ENCODE data around the gene JAZF1. TPM values are rescaled to one million over a fixed set of nuclear protein-coding genes. Genes with fewer than 3 reads are reported as not detected.
"Not testable (repeated sequence)": the region's sequence is repeated elsewhere in the genome, so short reads cannot be mapped to it uniquely, and the experiment has no call there.

The JAZF1 gene
- total and polyA plus RNA-seq, 4 donors = 13.5 to 38.8 (median 21.3) TPM

DNA sequence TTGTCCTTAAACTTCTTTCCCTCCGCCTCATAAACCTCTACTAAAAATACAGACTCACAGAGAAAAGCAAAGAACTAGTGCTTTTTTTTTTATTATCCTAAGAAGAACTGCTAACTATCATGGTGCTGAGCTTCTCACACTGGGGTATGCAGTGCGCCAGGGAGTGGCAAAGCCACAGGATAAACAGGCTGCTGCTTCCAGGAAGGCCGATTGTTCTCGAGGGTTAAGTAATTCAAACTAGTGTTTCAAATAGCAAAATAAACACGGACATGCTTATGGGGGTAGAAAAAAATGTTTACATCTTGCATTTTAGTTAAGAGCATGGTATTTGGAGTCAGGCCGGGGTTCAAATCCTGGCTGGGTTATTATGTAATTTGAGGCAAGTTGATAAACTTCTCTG, 283.6 kb downstream of the JAZF1 start:
- 81 to 85% methylated on average over 6 of the region's 6 CpGs for WGBS, 2 donors
- H3K4me1 ChIP-seq (ENCODE audit: control insufficient read depth in 1 of 2, insufficient read depth in 2 of 2, low read length in 2 of 2) = no peaks in the 10 kb centered on the region
- H3K9me3 ChIP-seq (ENCODE audit: control insufficient read depth, low read length) = no peaks in the 10 kb centered on the region
- H3K36me3 ChIP-seq (ENCODE audit: control insufficient read depth in 1 of 2, insufficient read depth in 2 of 2, low read length in 1 of 2) = peaks cover 0 to 3% of the 10 kb centered on the region in 2 donors
- ATAC-seq (ENCODE audit: low FRiP score) (no peak), DNase-seq (no peak)
- intact Hi-C loops (cut with DNase I) = no loop called here
- no peak overlapping the region for H3K4me3 ChIP-seq (ENCODE audit: low read length in 2 of 2)
- H3K27ac ChIP-seq (ENCODE audit: low read depth in 1 of 2, low read length in 2 of 2) = no peak overlapping the region
- no peaks in the 10 kb centered on the region for H3K27me3 ChIP-seq (ENCODE audit: control insufficient read depth in 1 of 2, insufficient read depth in 2 of 2, low read length in 1 of 2)

DNA sequence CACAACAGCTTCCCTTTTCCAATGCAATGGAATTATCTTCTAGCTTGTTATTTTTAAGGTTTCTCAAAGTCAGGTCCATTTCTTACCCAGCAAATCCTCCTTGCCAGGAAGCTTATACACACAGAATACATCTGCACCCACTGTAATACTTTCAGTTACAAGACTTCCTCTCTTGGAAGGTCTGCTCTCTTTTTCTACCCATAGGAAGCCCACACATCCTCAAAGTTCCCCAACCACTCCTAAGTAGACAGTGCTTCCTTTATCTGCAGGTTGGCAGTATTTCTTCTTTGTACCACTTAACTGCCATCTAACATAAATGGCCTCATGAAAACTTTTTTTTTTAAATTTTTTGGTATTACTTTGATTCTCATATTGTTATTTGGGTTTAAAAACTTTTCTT, 285.0 kb downstream of the JAZF1 start:
- intact Hi-C loops (cut with DNase I) = no loop called here
- Histone ChIP-seq H3K36me3 (ENCODE audit: control insufficient read depth in 1 of 2, insufficient read depth in 2 of 2, low read length in 1 of 2) (peaks cover 0 to 3% of the 10 kb centered on the region in 2 donors), H3K4me3 (ENCODE audit: low read length in 2 of 2) (no peak overlapping the region), H3K9me3 (ENCODE audit: control insufficient read depth, low read length) (no peaks in the 10 kb centered on the region), H3K4me1 (ENCODE audit: control insufficient read depth in 1 of 2, insufficient read depth in 2 of 2, low read length in 2 of 2) (no peaks in the 10 kb centered on the region), H3K27me3 (ENCODE audit: control insufficient read depth in 1 of 2, insufficient read depth in 2 of 2, low read length in 1 of 2) (no peaks in the 10 kb centered on the region), H3K27ac (ENCODE audit: low read depth in 1 of 2, low read length in 2 of 2) (no peak overlapping the region)
- no peak for ATAC-seq (ENCODE audit: low FRiP score)
- DNase-seq = no peak

DNA sequence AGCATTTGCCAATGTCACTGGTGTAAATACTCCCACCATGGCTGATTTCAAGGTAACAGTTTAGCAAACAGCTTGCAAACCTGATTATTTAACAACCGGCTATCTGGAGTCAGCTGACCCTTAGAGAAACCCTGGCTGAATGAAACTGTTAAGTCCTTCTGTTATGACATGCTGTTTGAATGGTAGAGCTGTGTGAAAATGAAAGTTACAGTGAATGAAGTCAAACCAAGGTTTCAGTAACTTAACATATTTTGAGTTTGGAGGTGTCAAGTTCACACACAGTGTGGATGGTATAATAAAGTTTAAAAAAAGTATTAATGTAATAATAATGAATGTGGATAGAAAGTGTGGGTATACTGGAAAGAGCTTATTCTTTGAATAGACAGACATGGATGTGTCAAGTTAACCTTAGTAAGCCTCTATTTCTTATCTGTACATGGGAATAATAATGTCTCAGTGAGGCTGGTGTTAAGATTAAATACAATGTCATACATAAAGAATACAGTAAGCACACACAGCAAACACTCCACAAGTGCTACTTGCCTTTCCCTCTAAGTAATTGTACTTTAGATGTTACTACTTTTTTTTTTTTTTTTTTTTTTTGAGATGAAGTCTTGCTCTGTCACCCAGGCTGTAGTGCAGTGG, 290.3 kb downstream of the JAZF1 start:
- ATAC-seq (ENCODE audit: low FRiP score) (no peak), DNase-seq (no peak)
- H3K27me3 ChIP-seq (ENCODE audit: control insufficient read depth in 1 of 2, insufficient read depth in 2 of 2, low read length in 1 of 2) = no peaks in the 10 kb centered on the region
- H3K36me3 ChIP-seq (ENCODE audit: control insufficient read depth in 1 of 2, insufficient read depth in 2 of 2, low read length in 1 of 2) = peaks cover 0 to 3% of the 10 kb centered on the region in 2 donors
- no peak overlapping the region for H3K4me3 ChIP-seq (ENCODE audit: low read length in 2 of 2)
- H3K4me1 ChIP-seq (ENCODE audit: control insufficient read depth in 1 of 2, insufficient read depth in 2 of 2, low read length in 2 of 2) = no peaks in the 10 kb centered on the region
- 88 to 91% methylated on average over 1 of the region's 1 CpG for WGBS, 2 donors
- intact Hi-C loops (cut with DNase I) = no loop called here
- H3K9me3 ChIP-seq (ENCODE audit: control insufficient read depth, low read length) = no peaks in the 10 kb centered on the region
- no peak overlapping the region for H3K27ac ChIP-seq (ENCODE audit: low read depth in 1 of 2, low read length in 2 of 2)

DNA sequence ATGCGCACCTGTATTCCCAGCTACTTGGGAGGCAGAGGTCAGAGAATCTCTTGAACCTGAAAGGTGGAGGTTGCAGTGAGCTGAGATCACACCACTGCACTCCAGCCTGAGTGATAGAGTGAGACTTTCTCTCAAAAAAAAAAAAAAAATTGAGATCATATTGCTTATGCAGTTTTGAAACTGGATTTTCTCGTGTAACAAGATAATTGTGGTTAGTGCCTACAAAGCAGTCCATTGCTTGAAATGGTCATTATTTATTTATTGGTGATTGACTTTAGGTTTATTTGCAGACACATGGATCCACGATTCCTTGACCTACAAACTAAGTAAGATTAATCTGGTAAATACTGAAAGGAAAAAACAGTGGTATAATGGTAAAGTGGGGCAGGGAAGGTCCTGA, 290.8 kb downstream of the JAZF1 start:
- H3K4me1 ChIP-seq (ENCODE audit: control insufficient read depth in 1 of 2, insufficient read depth in 2 of 2, low read length in 2 of 2) = no peaks in the 10 kb centered on the region
- ATAC-seq (ENCODE audit: low FRiP score) (no peak), DNase-seq (no peak)
- no peaks in the 10 kb centered on the region for H3K9me3 ChIP-seq (ENCODE audit: control insufficient read depth, low read length)
- no peak overlapping the region for H3K4me3 ChIP-seq (ENCODE audit: low read length in 2 of 2)
- intact Hi-C loops (cut with DNase I) = no loop called here
- WGBS, 2 donors = 96% methylated on average over 3 of the region's 3 CpGs
- H3K27me3 ChIP-seq (ENCODE audit: control insufficient read depth in 1 of 2, insufficient read depth in 2 of 2, low read length in 1 of 2) = no peaks in the 10 kb centered on the region
- peaks cover 0 to 3% of the 10 kb centered on the region in 2 donors for H3K36me3 ChIP-seq (ENCODE audit: control insufficient read depth in 1 of 2, insufficient read depth in 2 of 2, low read length in 1 of 2)
- H3K27ac ChIP-seq (ENCODE audit: low read depth in 1 of 2, low read length in 2 of 2) = no peak overlapping the region

- H3K27ac ChIP-seq (ENCODE audit: low read depth in 1 of 2, low read length in 2 of 2) = no peak overlapping the region
- H3K4me3 ChIP-seq (ENCODE audit: low read length in 2 of 2) = no peak overlapping the region
- H3K9me3 ChIP-seq (ENCODE audit: control insufficient read depth, low read length) = no peaks in the 10 kb centered on the region
- no peaks in the 10 kb centered on the region for H3K36me3 ChIP-seq (ENCODE audit: control insufficient read depth in 1 of 2, insufficient read depth in 2 of 2, low read length in 1 of 2)
- ATAC-seq (ENCODE audit: low FRiP score) (no peak), DNase-seq (no peak)
- 92 to 93% methylated on average over 5 of the region's 5 CpGs for WGBS, 2 donors
- no peaks in the 10 kb centered on the region for H3K27me3 ChIP-seq (ENCODE audit: control insufficient read depth in 1 of 2, insufficient read depth in 2 of 2, low read length in 1 of 2)
- H3K4me1 ChIP-seq (ENCODE audit: control insufficient read depth in 1 of 2, insufficient read depth in 2 of 2, low read length in 2 of 2) = no peaks in the 10 kb centered on the region
- intact Hi-C loops (cut with DNase I) = no loop called here
Measured at GRCh38 chr7:27888736-27889135, 291.9 kb downstream of the JAZF1 start.

DNA sequence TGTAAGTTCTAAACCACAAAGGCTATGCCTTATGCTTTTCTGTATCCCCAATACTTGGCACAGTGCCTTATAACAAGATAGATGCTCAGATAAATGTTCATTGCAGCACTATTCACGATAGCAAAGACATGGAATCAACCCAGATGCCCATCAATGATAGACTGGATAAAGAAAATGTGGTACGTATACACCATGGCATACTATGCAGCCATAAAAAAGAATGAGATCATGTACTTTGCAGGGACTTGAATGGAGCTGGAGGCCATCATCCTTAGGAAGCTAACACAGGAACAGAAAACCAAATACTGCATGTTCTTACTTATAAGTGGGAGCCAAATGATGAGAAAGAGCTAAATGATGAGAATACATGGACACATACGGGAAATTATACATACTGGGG, 293.9 kb downstream of the JAZF1 start:
- DNase-seq; H3K27me3 ChIP-seq (ENCODE audit: control insufficient read depth in 1 of 2, insufficient read depth in 2 of 2, low read length in 1 of 2); H3K4me1 ChIP-seq (ENCODE audit: control insufficient read depth in 1 of 2, insufficient read depth in 2 of 2, low read length in 2 of 2); H3K36me3 ChIP-seq (ENCODE audit: control insufficient read depth in 1 of 2, insufficient read depth in 2 of 2, low read length in 1 of 2); H3K27ac ChIP-seq (ENCODE audit: low read depth in 1 of 2, low read length in 2 of 2); H3K4me3 ChIP-seq (ENCODE audit: low read length in 2 of 2); intact Hi-C loops (cut with DNase I); H3K9me3 ChIP-seq (ENCODE audit: control insufficient read depth, low read length); ATAC-seq (ENCODE audit: low FRiP score): not testable (repeated sequence)
- 95 to 98% methylated on average over 3 of the region's 3 CpGs for WGBS, 2 donors

- Histone ChIP-seq H3K4me3 (ENCODE audit: low read length in 2 of 2) (no peak overlapping the region), H3K27ac (ENCODE audit: low read depth in 1 of 2, low read length in 2 of 2) (no peak overlapping the region), H3K36me3 (ENCODE audit: control insufficient read depth in 1 of 2, insufficient read depth in 2 of 2, low read length in 1 of 2) (no peaks in the 10 kb centered on the region), H3K4me1 (ENCODE audit: control insufficient read depth in 1 of 2, insufficient read depth in 2 of 2, low read length in 2 of 2) (peaks cover 0 to 3% of the 10 kb centered on the region in 2 donors), H3K27me3 (ENCODE audit: control insufficient read depth in 1 of 2, insufficient read depth in 2 of 2, low read length in 1 of 2) (no peaks in the 10 kb centered on the region), H3K9me3 (ENCODE audit: control insufficient read depth, low read length) (no peaks in the 10 kb centered on the region)
- intact Hi-C loops (cut with DNase I) = no loop called here
- ATAC-seq (ENCODE audit: low FRiP score) (no peak), DNase-seq (no peak)
- WGBS, 2 donors = 62 to 65% methylated on average over 2 of the region's 2 CpGs
Measured at GRCh38 chr7:27885652-27886051, 294.9 kb downstream of the JAZF1 start.

- DNase-seq = no peak
- ATAC-seq (ENCODE audit: low FRiP score) = no peak
- 92 to 95% methylated on average over 4 of the region's 4 CpGs for WGBS, 2 donors
- H3K4me1 ChIP-seq (ENCODE audit: control insufficient read depth in 1 of 2, insufficient read depth in 2 of 2, low read length in 2 of 2) = peaks cover 0 to 3% of the 10 kb centered on the region in 2 donors
- H3K9me3 ChIP-seq (ENCODE audit: control insufficient read depth, low read length) = no peaks in the 10 kb centered on the region
- H3K27me3 ChIP-seq (ENCODE audit: control insufficient read depth in 1 of 2, insufficient read depth in 2 of 2, low read length in 1 of 2) = no peaks in the 10 kb centered on the region
- no peak overlapping the region for H3K4me3 ChIP-seq (ENCODE audit: low read length in 2 of 2)
- no peak overlapping the region for H3K27ac ChIP-seq (ENCODE audit: low read depth in 1 of 2, low read length in 2 of 2)
- intact Hi-C loops (cut with DNase I) = no loop called here
- no peaks in the 10 kb centered on the region for H3K36me3 ChIP-seq (ENCODE audit: control insufficient read depth in 1 of 2, insufficient read depth in 2 of 2, low read length in 1 of 2)
Measured at GRCh38 chr7:27883696-27884095, 296.9 kb downstream of the JAZF1 start.

- ATAC-seq (ENCODE audit: low FRiP score) (no peak), DNase-seq (no peak)
- Histone ChIP-seq H3K27me3 (ENCODE audit: control insufficient read depth in 1 of 2, insufficient read depth in 2 of 2, low read length in 1 of 2) (no peaks in the 10 kb centered on the region), H3K27ac (ENCODE audit: low read depth in 1 of 2, low read length in 2 of 2) (no peak overlapping the region), H3K9me3 (ENCODE audit: control insufficient read depth, low read length) (no peaks in the 10 kb centered on the region), H3K36me3 (ENCODE audit: control insufficient read depth in 1 of 2, insufficient read depth in 2 of 2, low read length in 1 of 2) (no peaks in the 10 kb centered on the region), H3K4me1 (ENCODE audit: control insufficient read depth in 1 of 2, insufficient read depth in 2 of 2, low read length in 2 of 2) (peaks cover 0 to 3% of the 10 kb centered on the region in 2 donors), H3K4me3 (ENCODE audit: low read length in 2 of 2) (no peak overlapping the region)
- intact Hi-C loops (cut with DNase I) = no loop called here
- WGBS, 2 donors = 87 to 91% methylated on average over 8 of the region's 8 CpGs
Measured at GRCh38 chr7:27876756-27877155, 303.8 kb downstream of the JAZF1 start.

All from aorta (tissue), 5 donors.